SK-N-MC (cell line): ENCODE results near the gene FCGR3A.

Source experiments
- EZH2 ChIP-seq: fragments of 200-600 bp; sonication (generic); IDR thresholded peaks from one replicate; pipeline ENCODE4 v1.6.1; 2017; ENCODE audit warnings: antibody characterized with exemption
- POLR2AphosphoS5 ChIP-seq: IDR thresholded peaks from 2 replicates; pipeline ENCODE4 v1.6.1; 2012; ENCODE audit warnings: mild to moderate bottlenecking, low read depth, low read length, borderline replicate concordance

DNA sequence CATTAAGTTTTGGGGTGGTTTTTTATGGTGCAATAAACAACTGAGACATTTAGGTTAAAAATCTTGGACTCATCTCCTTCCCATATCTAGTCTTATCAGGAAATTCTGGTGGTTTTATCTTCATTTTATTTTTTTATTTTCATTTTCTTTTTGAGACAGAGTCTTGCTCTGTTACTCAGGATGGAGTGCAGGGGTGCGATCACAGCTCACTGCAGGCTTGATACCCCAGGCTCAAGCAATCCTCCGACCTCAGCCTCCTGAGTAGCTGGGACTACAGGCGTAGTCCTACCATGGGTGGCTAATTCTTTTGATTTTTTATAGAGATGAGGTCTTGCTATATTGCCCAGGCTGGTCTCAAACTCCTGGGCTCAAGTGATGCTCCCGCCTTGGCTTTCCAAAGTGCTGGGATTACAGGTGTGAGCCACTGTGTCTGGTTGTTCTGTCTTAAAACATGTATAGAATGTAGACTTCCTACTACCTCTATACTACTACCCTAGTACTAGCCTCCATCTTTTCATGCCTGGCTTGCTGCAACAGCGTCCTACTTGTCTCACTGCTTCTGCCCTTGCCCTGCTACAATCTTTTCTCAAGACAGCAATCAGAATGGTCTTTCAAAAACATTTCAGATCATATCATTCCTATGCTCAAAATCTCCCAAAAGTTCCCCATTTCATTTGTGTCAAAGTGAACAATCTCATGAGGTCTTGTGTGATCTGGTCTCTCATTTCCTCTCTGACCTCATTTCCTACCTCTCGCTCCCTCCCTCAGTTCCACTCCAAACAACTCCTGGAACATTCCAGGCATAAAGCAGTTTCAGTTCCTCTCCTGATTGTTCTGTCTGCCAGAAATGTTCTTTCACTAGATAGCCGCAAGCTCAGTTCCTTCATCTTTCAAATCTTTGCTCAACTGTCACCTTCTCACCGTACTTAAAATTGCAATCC lies 50.2 kb downstream of the FCGR3A start:
- TF ChIP-seq EZH2 (no peak), POLR2AphosphoS5 (no peak)
